Measurements from ENCODE around the gene DDX50.

The DDX50 gene

GRCh38 chr10:68870061-68870460, 31.1 kb upstream of the DDX50 start:
- H3K9me3 ChIP-seq (ENCODE audit: control extremely low read depth in 1 of 5, control insufficient read depth in 4 of 5, insufficient read depth in 2 of 5, low read depth in 1 of 5, low read length in 4 of 5): peaks cover 0 to 4% (median 0%) of the 10 kb centered on the region in 5 experiments
- 82% methylated on average over 2 of the region's 2 CpGs for WGBS (ENCODE audit: insufficient coverage)
- no peaks in the 10 kb centered on the region for H3K4me1 ChIP-seq (ENCODE audit: control extremely low read depth in 1 of 4, control insufficient read depth in 4 of 4, insufficient read depth in 4 of 4, low read length in 3 of 4)
- peaks cover 0 to 2% (median 0%) of the 10 kb centered on the region in 4 experiments for H3K36me3 ChIP-seq (ENCODE audit: control insufficient read depth in 4 of 4, insufficient read depth in 4 of 4, low read length in 3 of 4)
- H3K27me3 ChIP-seq (replicated peaks in 2 of 5; ENCODE audit: control insufficient read depth in 4 of 5, insufficient read depth in 5 of 5, low read length in 4 of 5): no peaks in the 10 kb centered on the region
- CTCF ChIA-PET: no interaction called here
- no peak overlapping the region for H3K4me3 ChIP-seq (ENCODE audit: control insufficient read depth in 1 of 7, extremely low read depth in 1 of 7, insufficient read depth in 4 of 7, low read depth in 2 of 7, low read length in 6 of 7)
- POLR2A ChIA-PET: no interaction called here
- no peak overlapping the region for H3K27ac ChIP-seq (ENCODE audit: insufficient read depth in 1 of 2, low read depth in 1 of 2, low read length in 2 of 2, poor library complexity in 1 of 2, severe bottlenecking in 2 of 2)
- DNase-seq: no peak

GRCh38 chr10:68870545-68871104, 30.5 kb upstream of the DDX50 start:
- peaks cover 0 to 4% (median 0%) of the 10 kb centered on the region in 5 experiments for H3K9me3 ChIP-seq (ENCODE audit: control extremely low read depth in 1 of 5, control insufficient read depth in 4 of 5, insufficient read depth in 2 of 5, low read depth in 1 of 5, low read length in 4 of 5)
- DNase-seq: no peak

GRCh38 chr10:68871105-68871711, 29.9 kb upstream of the DDX50 start:
- peaks cover 0 to 2% (median 0%) of the 10 kb centered on the region in 4 experiments for H3K36me3 ChIP-seq (ENCODE audit: control insufficient read depth in 4 of 4, insufficient read depth in 4 of 4, low read length in 3 of 4)
- H3K4me3 ChIP-seq (ENCODE audit: control insufficient read depth in 1 of 7, extremely low read depth in 1 of 7, insufficient read depth in 4 of 7, low read depth in 2 of 7, low read length in 6 of 7): no peak overlapping the region
- H3K9me3 ChIP-seq (ENCODE audit: control extremely low read depth in 1 of 5, control insufficient read depth in 4 of 5, insufficient read depth in 2 of 5, low read depth in 1 of 5, low read length in 4 of 5): peaks cover 0 to 4% (median 0%) of the 10 kb centered on the region in 5 experiments
- WGBS (ENCODE audit: insufficient coverage): 82% methylated on average over 4 of the region's 6 CpGs
- ChIA-PET CTCF (interaction anchor here (0.6 to 0.7 kb wide), 2 partner anchors 29 to 38 kb away, joined by 3 to 4 read pairs; no protein-coding TSS in a partner anchor), POLR2A (no interaction called here)
- no peak overlapping the region for H3K27ac ChIP-seq (ENCODE audit: insufficient read depth in 1 of 2, low read depth in 1 of 2, low read length in 2 of 2, poor library complexity in 1 of 2, severe bottlenecking in 2 of 2)
- no peaks in the 10 kb centered on the region for H3K27me3 ChIP-seq (replicated peaks in 2 of 5; ENCODE audit: control insufficient read depth in 4 of 5, insufficient read depth in 5 of 5, low read length in 4 of 5)
- H3K4me1 ChIP-seq (ENCODE audit: control extremely low read depth in 1 of 4, control insufficient read depth in 4 of 4, insufficient read depth in 4 of 4, low read length in 3 of 4): no peaks in the 10 kb centered on the region
- no peak for DNase-seq

More at GRCh38 chr10:68870545-68871104, 30.5 kb upstream of the DDX50 start:
- ChIA-PET CTCF (no interaction called here), POLR2A (no interaction called here)
- Histone ChIP-seq H3K27ac (ENCODE audit: insufficient read depth in 1 of 2, low read depth in 1 of 2, low read length in 2 of 2, poor library complexity in 1 of 2, severe bottlenecking in 2 of 2) (no peak overlapping the region), H3K4me1 (ENCODE audit: control extremely low read depth in 1 of 4, control insufficient read depth in 4 of 4, insufficient read depth in 4 of 4, low read length in 3 of 4) (no peaks in the 10 kb centered on the region), H3K4me3 (ENCODE audit: control insufficient read depth in 1 of 7, extremely low read depth in 1 of 7, insufficient read depth in 4 of 7, low read depth in 2 of 7, low read length in 6 of 7) (no peak overlapping the region), H3K36me3 (ENCODE audit: control insufficient read depth in 4 of 4, insufficient read depth in 4 of 4, low read length in 3 of 4) (peaks cover 0 to 2% (median 0%) of the 10 kb centered on the region in 4 experiments), H3K27me3 (replicated peaks in 2 of 5; ENCODE audit: control insufficient read depth in 4 of 5, insufficient read depth in 5 of 5, low read length in 4 of 5) (no peaks in the 10 kb centered on the region)
- WGBS (ENCODE audit: insufficient coverage): 95% methylated on average over 2 of the region's 3 CpGs

GRCh38 chr10:68871731-68872342, 29.3 kb upstream of the DDX50 start:
- 100% methylated on average over 2 of the region's 5 CpGs for WGBS (ENCODE audit: insufficient coverage)
- no peak for DNase-seq
- ChIA-PET CTCF (interaction anchor here (0.6 to 0.7 kb wide), 2 partner anchors 28 to 39 kb away, joined by 3 to 4 read pairs; no protein-coding TSS in a partner anchor), POLR2A (no interaction called here)
- Histone ChIP-seq H3K4me1 (ENCODE audit: control extremely low read depth in 1 of 4, control insufficient read depth in 4 of 4, insufficient read depth in 4 of 4, low read length in 3 of 4) (no peaks in the 10 kb centered on the region), H3K4me3 (ENCODE audit: control insufficient read depth in 1 of 7, extremely low read depth in 1 of 7, insufficient read depth in 4 of 7, low read depth in 2 of 7, low read length in 6 of 7) (no peak overlapping the region), H3K27me3 (replicated peaks in 2 of 5; ENCODE audit: control insufficient read depth in 4 of 5, insufficient read depth in 5 of 5, low read length in 4 of 5) (no peaks in the 10 kb centered on the region), H3K9me3 (ENCODE audit: control extremely low read depth in 1 of 5, control insufficient read depth in 4 of 5, insufficient read depth in 2 of 5, low read depth in 1 of 5, low read length in 4 of 5) (peaks cover 0 to 4% (median 0%) of the 10 kb centered on the region in 5 experiments), H3K27ac (ENCODE audit: insufficient read depth in 1 of 2, low read depth in 1 of 2, low read length in 2 of 2, poor library complexity in 1 of 2, severe bottlenecking in 2 of 2) (no peak overlapping the region), H3K36me3 (ENCODE audit: control insufficient read depth in 4 of 4, insufficient read depth in 4 of 4, low read length in 3 of 4) (peaks cover 0 to 2% (median 0%) of the 10 kb centered on the region in 4 experiments)

- H3K27ac ChIP-seq (ENCODE audit: insufficient read depth in 1 of 2, low read depth in 1 of 2, low read length in 2 of 2, poor library complexity in 1 of 2, severe bottlenecking in 2 of 2): no peak overlapping the region
- no peak overlapping the region for H3K4me3 ChIP-seq (ENCODE audit: control insufficient read depth in 1 of 7, extremely low read depth in 1 of 7, insufficient read depth in 4 of 7, low read depth in 2 of 7, low read length in 6 of 7)
- no peaks in the 10 kb centered on the region for H3K4me1 ChIP-seq (ENCODE audit: control extremely low read depth in 1 of 4, control insufficient read depth in 4 of 4, insufficient read depth in 4 of 4, low read length in 3 of 4)
- ChIA-PET CTCF (no interaction called here), POLR2A (no interaction called here)
- peaks cover 0 to 2% (median 0%) of the 10 kb centered on the region in 4 experiments for H3K36me3 ChIP-seq (ENCODE audit: control insufficient read depth in 4 of 4, insufficient read depth in 4 of 4, low read length in 3 of 4)
- no peak for DNase-seq
- H3K27me3 ChIP-seq (replicated peaks in 2 of 5; ENCODE audit: control insufficient read depth in 4 of 5, insufficient read depth in 5 of 5, low read length in 4 of 5): no peaks in the 10 kb centered on the region
- 95% methylated on average over 12 of the region's 15 CpGs for WGBS (ENCODE audit: insufficient coverage)
- no peaks in the 10 kb centered on the region for H3K9me3 ChIP-seq (ENCODE audit: control extremely low read depth in 1 of 5, control insufficient read depth in 4 of 5, insufficient read depth in 2 of 5, low read depth in 1 of 5, low read length in 4 of 5)
Observed at GRCh38 chr10:68876246-68877138, 24.6 kb upstream of the DDX50 start.

- no peak for DNase-seq
- Histone ChIP-seq H3K27ac (ENCODE audit: insufficient read depth in 1 of 2, low read depth in 1 of 2, low read length in 2 of 2, poor library complexity in 1 of 2, severe bottlenecking in 2 of 2) (no peak overlapping the region), H3K36me3 (ENCODE audit: control insufficient read depth in 4 of 4, insufficient read depth in 4 of 4, low read length in 3 of 4) (peaks cover 0 to 2% (median 0%) of the 10 kb centered on the region in 4 experiments), H3K9me3 (ENCODE audit: control extremely low read depth in 1 of 5, control insufficient read depth in 4 of 5, insufficient read depth in 2 of 5, low read depth in 1 of 5, low read length in 4 of 5) (no peaks in the 10 kb centered on the region), H3K27me3 (replicated peaks in 2 of 5; ENCODE audit: control insufficient read depth in 4 of 5, insufficient read depth in 5 of 5, low read length in 4 of 5) (no peaks in the 10 kb centered on the region), H3K4me3 (ENCODE audit: control insufficient read depth in 1 of 7, extremely low read depth in 1 of 7, insufficient read depth in 4 of 7, low read depth in 2 of 7, low read length in 6 of 7) (no peak overlapping the region), H3K4me1 (ENCODE audit: control extremely low read depth in 1 of 4, control insufficient read depth in 4 of 4, insufficient read depth in 4 of 4, low read length in 3 of 4) (no peaks in the 10 kb centered on the region)
- POLR2A ChIA-PET: no interaction called here
- CTCF ChIA-PET: interaction anchor here (1.3 kb wide), 1 partner anchor 10 kb away, joined by 4 read pairs; no protein-coding TSS in a partner anchor
- no CpG with 5 or more reads among the region's 1 CpG for WGBS (ENCODE audit: insufficient coverage)
Observed at GRCh38 chr10:68877482-68878110, 23.5 kb upstream of the DDX50 start.

Data from common myeloid progenitor, CD34-positive (primary cell).